ENCODE measurements around the gene RGP1. TPM values are rescaled to one million over a fixed set of nuclear protein-coding genes. Genes with fewer than 3 reads are reported as not detected.

Gene RGP1
- total RNA-seq, 4 donors from 2014 or later, result 18.6 to 21.3 (median 20.2) TPM

- peaks cover 0 to 58% (median 54%) of the 10 kb centered on the region in 4 donors for H3K4me1 ChIP-seq
- no peak for TF ChIP-seq CTCF (IDR thresholded peaks at IDR 0.05)
- TF ChIP-seq EP300 (IDR thresholded peaks at IDR 0.05), result no peak
- TF ChIP-seq POLR2A (IDR thresholded peaks at IDR 0.05), result no peak
- H3K27me3 ChIP-seq, result no peaks in the 10 kb centered on the region
- H3K9me3 ChIP-seq, result no peaks in the 10 kb centered on the region
- no peak for DNase-seq (ENCODE audit: low spot score in 2 of 2)
- H3K36me3 ChIP-seq, result peaks cover 0 to 39% (median 13%) of the 10 kb centered on the region in 3 donors
- 21 to 30% methylated on average over 5 of the region's 5 CpGs for WGBS, 2 donors
- H3K4me3 ChIP-seq, result peak overlapping the region in 3 of 4 donors; percentile 6 to 85 (median 33)
- peak overlapping the region; percentile 38 to 99 (median 82) for H3K27ac ChIP-seq
Measured at GRCh38 chr9:35727676-35728040, 21.4 kb upstream of the RGP1 start.

- DNase-seq (ENCODE audit: low spot score in 2 of 2), result peak; percentile 42 to 67
- TF ChIP-seq POLR2A (IDR thresholded peaks at IDR 0.05) (peak in 1 of 2 donors; percentile 42), CTCF (IDR thresholded peaks at IDR 0.05) (no peak), EP300 (IDR thresholded peaks at IDR 0.05) (peak in 1 of 2 donors; percentile 58)
Measured at GRCh38 chr9:35728041-35728971, 20.8 kb upstream of the RGP1 start.

GRCh38 chr9:35729101-35729500 lies 20.0 kb upstream of the RGP1 start:
- TF ChIP-seq CTCF (IDR thresholded peaks at IDR 0.05), result no peak
- 36 to 37% methylated on average over 3 of the region's 3 CpGs for WGBS, 2 donors
- Histone ChIP-seq H3K9me3 (no peaks in the 10 kb centered on the region), H3K27me3 (no peaks in the 10 kb centered on the region), H3K4me1 (peaks cover 0 to 72% (median 66%) of the 10 kb centered on the region in 4 donors), H3K4me3 (peak overlapping the region in 3 of 4 donors; percentile 16 to 85 (median 18)), H3K36me3 (peaks cover 0 to 25% (median 6%) of the 10 kb centered on the region in 3 donors), H3K27ac (peak overlapping the region; percentile 70 to 99 (median 92))
- DNase-seq (ENCODE audit: low spot score in 2 of 2), result no peak

More at GRCh38 chr9:35728041-35728971, 20.8 kb upstream of the RGP1 start:
- no peaks in the 10 kb centered on the region for H3K9me3 ChIP-seq
- peak overlapping the region in 3 of 4 donors; percentile 6 to 85 (median 33) for H3K4me3 ChIP-seq
- peaks cover 0 to 32% (median 13%) of the 10 kb centered on the region in 3 donors for H3K36me3 ChIP-seq
- H3K27me3 ChIP-seq, result no peaks in the 10 kb centered on the region
- peaks cover 0 to 64% (median 59%) of the 10 kb centered on the region in 4 donors for H3K4me1 ChIP-seq
- H3K27ac ChIP-seq, result peak overlapping the region; percentile 38 to 99 (median 82)
- 6% methylated on average over 10 of the region's 10 CpGs for WGBS, 2 donors

GRCh38 chr9:35729700-35730485 lies 19.2 kb upstream of the RGP1 start:
- Histone ChIP-seq H3K27me3 (no peaks in the 10 kb centered on the region), H3K9me3 (no peaks in the 10 kb centered on the region), H3K4me1 (peaks cover 0 to 76% (median 69%) of the 10 kb centered on the region in 4 donors), H3K4me3 (peak overlapping the region; percentile 6 to 90 (median 50)), H3K36me3 (peaks cover 0 to 25% (median 0%) of the 10 kb centered on the region in 3 donors), H3K27ac (peak overlapping the region; percentile 89 to 99 (median 94))
- WGBS, 2 donors, result 10 to 11% methylated on average over 6 of the region's 6 CpGs
- TF ChIP-seq POLR2A (IDR thresholded peaks at IDR 0.05), result no peak
- TF ChIP-seq EP300 (IDR thresholded peaks at IDR 0.05), result no peak
- peak; percentile 26 to 64 (median 38) for TF ChIP-seq CTCF (IDR thresholded peaks at IDR 0.05)
- peak in 1 of 2 donors; percentile 42 for DNase-seq (ENCODE audit: low spot score in 2 of 2)
